HG02870 (cell line): ENCODE results near the gene CREBRF.
"Not testable (repeated sequence)": the region's sequence is repeated elsewhere in the genome, so short reads cannot be mapped to it uniquely, and the experiment has no call there.

Source experiments
- ATAC-seq: cut with Tn5 transposase; IDR thresholded peaks from one replicate; pipeline ENCODE4 v1.9.1; 2021; ENCODE audit warnings: mild to moderate bottlenecking, moderate library complexity; ENCODE audit not compliant: unreplicated experiment

Gene CREBRF

GRCh38 chr5:173035904-173036707 is 20.0 kb upstream of the CREBRF start:
- peak; percentile 44 for ATAC-seq

GRCh38 chr5:173039188-173039587 is 17.0 kb upstream of the CREBRF start:
- no peak for ATAC-seq

- no peak for ATAC-seq
Observed at GRCh38 chr5:173039964-173040363, 16.2 kb upstream of the CREBRF start.

GRCh38 chr5:173041881-173042762 is 14.0 kb upstream of the CREBRF start:
- no peak for ATAC-seq

- no peak for ATAC-seq
Observed at GRCh38 chr5:173042763-173043107, 13.4 kb upstream of the CREBRF start.

GRCh38 chr5:173045474-173045873 is 10.7 kb upstream of the CREBRF start:
- no peak for ATAC-seq

- not testable (repeated sequence) for ATAC-seq
Observed at GRCh38 chr5:173047096-173047837, 8.9 kb upstream of the CREBRF start.

- ATAC-seq = no peak
Observed at GRCh38 chr5:173047838-173048105, 8.4 kb upstream of the CREBRF start.

GRCh38 chr5:173050791-173051190 is 5.4 kb upstream of the CREBRF start:
- no peak for ATAC-seq

GRCh38 chr5:173051746-173052145 is 4.4 kb upstream of the CREBRF start:
- no peak for ATAC-seq

GRCh38 chr5:173053041-173053440 is 3.1 kb upstream of the CREBRF start:
- ATAC-seq = no peak

- ATAC-seq = no peak
Observed at GRCh38 chr5:173055042-173055721, 970 bp upstream of the CREBRF start.

GRCh38 chr5:173055722-173055982 is 500 bp upstream of the CREBRF start:
- no peak for ATAC-seq

GRCh38 chr5:173056783-173057061 is 570 bp downstream of the CREBRF start:
- peak; percentile 32 for ATAC-seq

- peak; percentile 78 for ATAC-seq
Observed at GRCh38 chr5:173057062-173057924, 1.1 kb downstream of the CREBRF start.

GRCh38 chr5:173062141-173062540 is 6.0 kb downstream of the CREBRF start:
- no peak for ATAC-seq

GRCh38 chr5:173065155-173065554 is 9.0 kb downstream of the CREBRF start:
- ATAC-seq = no peak

- ATAC-seq = no peak
Observed at GRCh38 chr5:173069671-173070070, 13.5 kb downstream of the CREBRF start.

- no peak for ATAC-seq
Observed at GRCh38 chr5:173075137-173075843, 19.1 kb downstream of the CREBRF start.

GRCh38 chr5:173075970-173076369 is 19.8 kb downstream of the CREBRF start:
- ATAC-seq = no peak
